A673 (cell line): ENCODE data around the gene METTL27. TPM values are rescaled to one million over a fixed set of nuclear protein-coding genes. Genes with fewer than 3 reads are reported as not detected.

Experiments used
- Bru-seq: library from RNA; stranded (reverse); fragments of 400-500 nt; gene quantifications from one replicate; lab custom pipeline; 2021; lab: Mats Ljungman, UMichigan
- BruChase-seq, 2 experiments: library from RNA; stranded (reverse); fragments of 400-500 nt; gene quantifications; one replicate each; lab custom pipeline; 2021; lab: Mats Ljungman, UMichigan
- BruUV-seq: library from RNA; stranded (reverse); fragments of 400-500 nt; replicated peaks from 2 replicates; lab custom pipeline; 2021; lab: Mats Ljungman, UMichigan
- CTCF ChIA-PET: fragments of 300-600 bp; sonication (Branson Sonifier 250); formaldehyde crosslinking; loops from one replicate; lab custom pipeline; 2022; ENCODE audit warnings: antibody characterized with exemption; lab: Charles Lee
- POLR2A ChIA-PET: fragments of 300-600 bp; sonication (Branson Sonifier 250); formaldehyde crosslinking; loops from one replicate; lab custom pipeline; 2022; ENCODE audit warnings: antibody characterized with exemption; ENCODE audit not compliant: low non-redundant PET; lab: Charles Lee
- DNase-seq: peaks from one replicate; pipeline ENCODE4 v3.0.0-alpha.2; 2015; ENCODE audit warnings: low spot score
- H3K27ac ChIP-seq: fragments of 200-600 bp; sonication (generic); 2 replicates; pipeline ENCODE4 v1.5.1; 2016; ENCODE audit warnings: mixed run types, low read depth, mild to moderate bottlenecking, mixed read lengths, antibody characterized with exemption, low read length; ENCODE audit not compliant: poor library complexity, severe bottlenecking
- H3K27me3 ChIP-seq: fragments of 200-600 bp; sonication (generic); replicated peaks from 2 replicates; pipeline ENCODE4 v1.6.1; 2017; ENCODE audit warnings: mixed run types, low read depth, mild to moderate bottlenecking, mixed read lengths, antibody characterized with exemption, low read length; ENCODE audit not compliant: insufficient read depth, poor library complexity
- H3K36me3 ChIP-seq: fragments of 200-600 bp; sonication (generic); 2 replicates; pipeline ENCODE4 v1.6.1; 2016; ENCODE audit warnings: mixed run types, mild to moderate bottlenecking, mixed read lengths, antibody characterized with exemption, low read length; ENCODE audit not compliant: insufficient read depth, poor library complexity, severe bottlenecking
- H3K4me1 ChIP-seq: fragments of 200-600 bp; sonication (generic); 2 replicates; pipeline ENCODE4 v1.6.1; 2017; ENCODE audit warnings: mixed run types, mild to moderate bottlenecking, mixed read lengths, antibody characterized with exemption, low read length; ENCODE audit not compliant: insufficient read depth, poor library complexity, severe bottlenecking
- H3K4me3 ChIP-seq: fragments of 200-600 bp; sonication (generic); 2 replicates; pipeline ENCODE4 v1.5.1; 2016; ENCODE audit warnings: low read depth, mixed run types, mild to moderate bottlenecking, mixed read lengths, low read length; ENCODE audit not compliant: poor library complexity, severe bottlenecking
- H3K9me3 ChIP-seq: fragments of 200-600 bp; sonication (generic); 2 replicates; pipeline ENCODE4 v1.6.1; 2016; ENCODE audit warnings: mixed run types, low read depth, mild to moderate bottlenecking, mixed read lengths, antibody characterized with exemption, low read length; ENCODE audit not compliant: poor library complexity, severe bottlenecking
- CTCF ChIP-seq: fragments of 300-800, 200-600 bp; sonication (generic); conservative IDR thresholded peaks from 2 replicates; pipeline ENCODE4 v1.5.1; 2017; ENCODE audit warnings: low read depth, mild to moderate bottlenecking, antibody characterized with exemption, low read length, moderate library complexity, mixed read lengths
- EZH2 ChIP-seq: fragments of 200-600 bp; sonication (generic); IDR thresholded peaks from 2 replicates; pipeline ENCODE4 v1.6.1; 2017; ENCODE audit warnings: borderline replicate concordance, low read depth, mild to moderate bottlenecking, mixed read lengths, antibody characterized with exemption, low read length; ENCODE audit not compliant: poor library complexity, severe bottlenecking
- intact Hi-C: fragments of 100-400 bp; cut with micrococcal nuclease; formaldehyde crosslinking; loops from one replicate; pipeline ENCODE4 v1.10.0; 2022; ENCODE audit not compliant: unreplicated experiment
- long read RNA-seq: library from polyadenylated mRNA; stranded (forward); transcript quantifications from one replicate; pipeline ENCODE4 v2.0.0, GENCODE V29; 2022
- total RNA-seq: library from RNA; stranded (reverse); gene quantifications from 2 replicates; pipeline ENCODE4 v1.2.3, GENCODE V29; 2021

The METTL27 gene
- 0.85 TPM in 1 of 2 replicates, not detected in the other for total RNA-seq
- percentile 26 among the genes with signal in this experiment for Bru-seq, nascent RNA
- BruChase-seq, experiment 1, labeled RNA remaining after a 2-hour chase, result percentile 18 among the genes with signal in this experiment
- percentile 13 among the genes with signal in this experiment for BruChase-seq, experiment 2, labeled RNA remaining after a 6-hour chase
- long read RNA-seq, result 0 reads

- Histone ChIP-seq H3K4me1 (peaks cover 10% of the 10 kb centered on the region), H3K27ac (peak within 1 kb of the TSS; percentile 56), H3K9me3 (no peaks in the 10 kb centered on the region), H3K36me3 (no peaks in the 10 kb centered on the region), H3K4me3 (peak within 1 kb of the TSS; percentile 65), H3K27me3 (no peaks in the 10 kb centered on the region)
- no TSS peak for BruUV-seq
- intact Hi-C loops, result no loop called here
- ChIA-PET CTCF (interaction anchor here (0.5 to 0.9 kb wide), 3 partner anchors 9 to 185 kb away, joined by 3 to 4 read pairs (median 3); no protein-coding TSS in a partner anchor), POLR2A (interaction anchor here (0.6 kb wide), 1 partner anchor 481 kb away, joined by 3 read pairs; no protein-coding TSS in a partner anchor)
- DNase-seq, result peak; percentile 95
- TF ChIP-seq CTCF, result no peak
- TF ChIP-seq EZH2, result no peak
Observed at GRCh38 chr7:73842067-73842976, at the start of gene METTL27. Gene METTL27 (minus strand): TSS chr7:73842516. CDS start chr7:73842140, 376 bp downstream.

GRCh38 chr7:73891178-73891885, 49.0 kb upstream of the METTL27 start:
- no peak for DNase-seq
- H3K9me3 ChIP-seq, result no peaks in the 10 kb centered on the region
- no TSS peak for BruUV-seq
- CTCF ChIA-PET, result no interaction called here
- H3K4me1 ChIP-seq, result no peaks in the 10 kb centered on the region
- POLR2A ChIA-PET, result no interaction called here
- H3K27me3 ChIP-seq, result no peaks in the 10 kb centered on the region
- TF ChIP-seq EZH2, result no peak
- no peak for TF ChIP-seq CTCF
- intact Hi-C loops, result no loop called here
- H3K36me3 ChIP-seq, result no peaks in the 10 kb centered on the region
- H3K4me3 ChIP-seq, result no peak overlapping the region
- H3K27ac ChIP-seq, result no peak overlapping the region

- BruUV-seq, result no TSS peak
Observed at GRCh38 chr7:73890555-73891147, 48.3 kb upstream of the METTL27 start.

More at GRCh38 chr7:73890555-73891147, 48.3 kb upstream of the METTL27 start:
- Histone ChIP-seq H3K27me3 (no peaks in the 10 kb centered on the region), H3K36me3 (no peaks in the 10 kb centered on the region), H3K4me1 (no peaks in the 10 kb centered on the region), H3K4me3 (no peak overlapping the region), H3K27ac (no peak overlapping the region), H3K9me3 (no peaks in the 10 kb centered on the region)
- TF ChIP-seq CTCF, result no peak
- TF ChIP-seq EZH2, result no peak
- CTCF ChIA-PET, result no interaction called here
- intact Hi-C loops, result no loop called here
- POLR2A ChIA-PET, result no interaction called here
- no peak for DNase-seq
